OCI-LY7 (cell line): ENCODE results near the gene GABRD.

ENCODE experiments used
- CTCF ChIP-seq: fragments of 200-600 bp; sonication (generic); conservative IDR thresholded peaks from 2 replicates; pipeline ENCODE4 v1.5.1; 2014; ENCODE audit warnings: mild to moderate bottlenecking, antibody characterized with exemption, low read length, moderate library complexity, mixed read lengths
- EZH2phosphoT487 ChIP-seq: fragments of 200-600 bp; sonication (generic); IDR thresholded peaks from 2 replicates; pipeline ENCODE4 v1.6.1; 2018; ENCODE audit warnings: low read depth, borderline replicate concordance, mild to moderate bottlenecking, mixed run types, antibody characterized with exemption, low read length, moderate library complexity, mixed read lengths

GRCh38 chr1:2036287-2036686 lies 17.1 kb downstream of the GABRD start:
- no peak for TF ChIP-seq EZH2phosphoT487
- TF ChIP-seq CTCF, result no peak
